K562 (cell line): ENCODE data around the gene DEDD. TPM values are rescaled to one million over a fixed set of nuclear protein-coding genes. Genes with fewer than 3 reads are reported as not detected.

ENCODE experiments used
- CBFB ChIP-seq: sonication (generic); formaldehyde crosslinking; IDR thresholded peaks from 2 replicates; pipeline ENCODE4 v1.4.0; 2020; ENCODE audit warnings: mild to moderate bottlenecking, missing genetic modification reagents
- FOXK2 ChIP-seq, 2 experiments: fragments of 450-650 bp; IDR thresholded peaks in 1 of 2; conservative IDR thresholded peaks in 1 of 2; 2 replicates each; pipeline ENCODE4 v1.6.1; 2016; ENCODE audit warnings: low read depth in 2 of 2, mild to moderate bottlenecking in 1 of 2
- GTF2F1 ChIP-seq: IDR thresholded peaks from 2 replicates; pipeline ENCODE4 v1.6.1; 2011; ENCODE audit warnings: low read depth, low read length, improper control_type of control experiment
- HINFP ChIP-seq: fragments of 450-650 bp; conservative IDR thresholded peaks from 2 replicates; pipeline ENCODE4 v1.6.1; 2016; ENCODE audit warnings: missing genetic modification characterization, low read depth, mild to moderate bottlenecking, control low read depth, missing compliant biosample characterization
- MBD2 ChIP-seq: sonication (generic); IDR thresholded peaks from 2 replicates; pipeline ENCODE4 v1.6.1; 2016; ENCODE audit warnings: low read depth, borderline replicate concordance
- MYC ChIP-seq, 2 experiments: fragments of 250-450 bp in 1 of 2; sonication (Bioruptor Pico) in 1 of 2; IDR thresholded peaks; 2 replicates each; pipeline versions ENCODE4 v1.5.1 to v1.6.1; 2012 to 2021; ENCODE audit warnings: low read depth in 2 of 2, borderline replicate concordance in 1 of 2, improper control_type of control experiment in 1 of 2, low read length in 1 of 2, mild to moderate bottlenecking in 1 of 2, moderate library complexity in 1 of 2
- NFE2 ChIP-seq: IDR thresholded peaks from 2 replicates; pipeline ENCODE4 v1.6.1; 2014; ENCODE audit warnings: antibody characterized with exemption, low read depth
- PCBP1 ChIP-seq: fragments of 200-400 bp; formaldehyde crosslinking; IDR thresholded peaks from 2 replicates; pipeline ENCODE4 v1.6.1; 2018; ENCODE audit warnings: mild to moderate bottlenecking, low read depth, low read length; ENCODE audit not compliant: poor library complexity, severe bottlenecking
- POLR2A ChIP-seq: fragments of 450-650 bp; conservative IDR thresholded peaks from 2 replicates; pipeline ENCODE4 v1.6.1; 2016
- ZBTB1 ChIP-seq: sonication (generic); formaldehyde crosslinking; IDR thresholded peaks from 2 replicates; pipeline ENCODE4 v1.8.1; 2023; ENCODE audit warnings: missing genetic modification reagents, low read depth, mild to moderate bottlenecking, borderline replicate concordance
- ZBTB9 ChIP-seq: fragments of 450-650 bp; formaldehyde crosslinking; IDR thresholded peaks from 2 replicates; pipeline ENCODE4 v1.4.0; 2020; ENCODE audit warnings: mild to moderate bottlenecking, moderate library complexity
- ZNF778 ChIP-seq: fragments of 450-650 bp; formaldehyde crosslinking; IDR thresholded peaks from 2 replicates; pipeline ENCODE4 v1.4.0; 2020; ENCODE audit warnings: mild to moderate bottlenecking, moderate library complexity
- polyA plus RNA-seq, 8 experiments: library from polyadenylated mRNA; depleted of rRNA in 4 of 8; stranded (reverse) in 5 of 8; unstranded in 3 of 8; fragments of >200 nt; fragmentation: Nextera tagmentation in 2 of 8; fragmentation: Illumina TruSeq in 1 of 8; extraction: Ambion mirVana in 2 of 8; extraction: Trizol in 1 of 8; gene quantifications; 2 replicates each; pipeline versions ENCODE4 v1.2.1 to v1.2.3, GENCODE V29; 2011 to 2014; ENCODE audit warnings: inconsistent platforms in 1 of 8, missing spikeins in 1 of 8
- total RNA-seq, 7 experiments: library from RNA; depleted of rRNA in 6 of 7; stranded (reverse); fragments of >200 nt in 6 of 7; fragmentation: Illumina TruSeq in 2 of 7; extraction: Trizol in 2 of 7; gene quantifications; 2 replicates each; pipeline versions ENCODE4 v1.2.1 to v1.2.3, GENCODE V29; 2011 to 2021; ENCODE audit warnings: low replicate concordance in 1 of 7
- TF ChIP-seq, protein P1 (sequence below), 2 experiments: fragments of 450-650 bp; formaldehyde crosslinking in 1 of 2; IDR thresholded peaks; 2 replicates each; pipeline versions ENCODE4 v1.4.0 to v1.6.1; 2014 to 2020; ENCODE audit warnings: mild to moderate bottlenecking in 2 of 2, borderline replicate concordance in 1 of 2, low read depth in 1 of 2
- TF ChIP-seq, protein P2 (sequence below): fragments of 250-450 bp; sonication (Bioruptor Pico); IDR thresholded peaks from 2 replicates; pipeline ENCODE4 v1.5.0; 2021

DEDD gene
- total and polyA plus RNA-seq, 9 of the 15 experiments (the other 6 are each of a cell fraction or from before 2014, with no cell fraction given), result 11.6 to 41.0 (median 16.8) TPM

GRCh38 chr1:161132410-161133219, at the start of gene DEDD (continued):
- TF ChIP-seq, protein P1, sequence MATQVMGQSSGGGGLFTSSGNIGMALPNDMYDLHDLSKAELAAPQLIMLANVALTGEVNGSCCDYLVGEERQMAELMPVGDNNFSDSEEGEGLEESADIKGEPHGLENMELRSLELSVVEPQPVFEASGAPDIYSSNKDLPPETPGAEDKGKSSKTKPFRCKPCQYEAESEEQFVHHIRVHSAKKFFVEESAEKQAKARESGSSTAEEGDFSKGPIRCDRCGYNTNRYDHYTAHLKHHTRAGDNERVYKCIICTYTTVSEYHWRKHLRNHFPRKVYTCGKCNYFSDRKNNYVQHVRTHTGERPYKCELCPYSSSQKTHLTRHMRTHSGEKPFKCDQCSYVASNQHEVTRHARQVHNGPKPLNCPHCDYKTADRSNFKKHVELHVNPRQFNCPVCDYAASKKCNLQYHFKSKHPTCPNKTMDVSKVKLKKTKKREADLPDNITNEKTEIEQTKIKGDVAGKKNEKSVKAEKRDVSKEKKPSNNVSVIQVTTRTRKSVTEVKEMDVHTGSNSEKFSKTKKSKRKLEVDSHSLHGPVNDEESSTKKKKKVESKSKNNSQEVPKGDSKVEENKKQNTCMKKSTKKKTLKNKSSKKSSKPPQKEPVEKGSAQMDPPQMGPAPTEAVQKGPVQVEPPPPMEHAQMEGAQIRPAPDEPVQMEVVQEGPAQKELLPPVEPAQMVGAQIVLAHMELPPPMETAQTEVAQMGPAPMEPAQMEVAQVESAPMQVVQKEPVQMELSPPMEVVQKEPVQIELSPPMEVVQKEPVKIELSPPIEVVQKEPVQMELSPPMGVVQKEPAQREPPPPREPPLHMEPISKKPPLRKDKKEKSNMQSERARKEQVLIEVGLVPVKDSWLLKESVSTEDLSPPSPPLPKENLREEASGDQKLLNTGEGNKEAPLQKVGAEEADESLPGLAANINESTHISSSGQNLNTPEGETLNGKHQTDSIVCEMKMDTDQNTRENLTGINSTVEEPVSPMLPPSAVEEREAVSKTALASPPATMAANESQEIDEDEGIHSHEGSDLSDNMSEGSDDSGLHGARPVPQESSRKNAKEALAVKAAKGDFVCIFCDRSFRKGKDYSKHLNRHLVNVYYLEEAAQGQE (IDR thresholded peaks at IDR 0.05; ENCODE audit: borderline replicate concordance), result peak; percentile 53; the same call in 1 of the 2 replicates
- TF ChIP-seq, protein P1 (CRISPR knock-in tag; IDR thresholded peaks at IDR 0.05; ENCODE audit: low read depth), result no peak
- TF ChIP-seq, protein P2, sequence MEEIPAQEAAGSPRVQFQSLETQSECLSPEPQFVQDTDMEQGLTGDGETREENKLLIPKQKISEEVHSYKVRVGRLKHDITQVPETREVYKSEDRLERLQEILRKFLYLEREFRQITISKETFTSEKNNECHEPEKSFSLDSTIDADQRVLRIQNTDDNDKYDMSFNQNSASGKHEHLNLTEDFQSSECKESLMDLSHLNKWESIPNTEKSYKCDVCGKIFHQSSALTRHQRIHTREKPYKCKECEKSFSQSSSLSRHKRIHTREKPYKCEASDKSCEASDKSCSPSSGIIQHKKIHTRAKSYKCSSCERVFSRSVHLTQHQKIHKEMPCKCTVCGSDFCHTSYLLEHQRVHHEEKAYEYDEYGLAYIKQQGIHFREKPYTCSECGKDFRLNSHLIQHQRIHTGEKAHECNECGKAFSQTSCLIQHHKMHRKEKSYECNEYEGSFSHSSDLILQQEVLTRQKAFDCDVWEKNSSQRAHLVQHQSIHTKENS, result no peak
- no peak for TF ChIP-seq GTF2F1
- no peak for TF ChIP-seq CBFB (CRISPR knock-in tag)
- TF ChIP-seq POLR2A, result peak; percentile 65
- no peak for TF ChIP-seq NFE2
- peak; percentile 60; the same call in 1 of the 2 replicates for TF ChIP-seq ZBTB9 (CRISPR knock-in tag)
- TF ChIP-seq PCBP1, result peak; percentile 81
- TF ChIP-seq ZNF778, result no peak
- 0 out of 2 replicates have a peak, but pooled peaks have one; percentile 60 for TF ChIP-seq ZBTB1 (CRISPR knock-in tag)
- peak; percentile 41 for TF ChIP-seq MYC (IDR thresholded peaks at IDR 0.05; ENCODE audit: low read depth, low read length)
- no peak for TF ChIP-seq MYC (CRISPR knock-in tag; IDR thresholded peaks at IDR 0.05; ENCODE audit: borderline replicate concordance, low read depth)
- peak; percentile 48 to 49; a peak in 2 of 4 replicates for TF ChIP-seq FOXK2 (conservative IDR thresholded peaks at IDR 0.05 in 1 of 2, IDR thresholded peaks at IDR 0.05 in 1 of 2; ENCODE audit: low read depth in 2 of 2)
- peak; percentile 81 for TF ChIP-seq MBD2
- no peak for TF ChIP-seq HINFP (tag)
